Fibroblast of upper back skin (primary cell): ENCODE data around the gene NGFR.

ENCODE experiments used
- DNase-seq: peaks from one replicate; pipeline ENCODE4 v3.0.0-alpha.2; 2013

Gene NGFR, protein sequence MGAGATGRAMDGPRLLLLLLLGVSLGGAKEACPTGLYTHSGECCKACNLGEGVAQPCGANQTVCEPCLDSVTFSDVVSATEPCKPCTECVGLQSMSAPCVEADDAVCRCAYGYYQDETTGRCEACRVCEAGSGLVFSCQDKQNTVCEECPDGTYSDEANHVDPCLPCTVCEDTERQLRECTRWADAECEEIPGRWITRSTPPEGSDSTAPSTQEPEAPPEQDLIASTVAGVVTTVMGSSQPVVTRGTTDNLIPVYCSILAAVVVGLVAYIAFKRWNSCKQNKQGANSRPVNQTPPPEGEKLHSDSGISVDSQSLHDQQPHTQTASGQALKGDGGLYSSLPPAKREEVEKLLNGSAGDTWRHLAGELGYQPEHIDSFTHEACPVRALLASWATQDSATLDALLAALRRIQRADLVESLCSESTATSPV

DNA sequence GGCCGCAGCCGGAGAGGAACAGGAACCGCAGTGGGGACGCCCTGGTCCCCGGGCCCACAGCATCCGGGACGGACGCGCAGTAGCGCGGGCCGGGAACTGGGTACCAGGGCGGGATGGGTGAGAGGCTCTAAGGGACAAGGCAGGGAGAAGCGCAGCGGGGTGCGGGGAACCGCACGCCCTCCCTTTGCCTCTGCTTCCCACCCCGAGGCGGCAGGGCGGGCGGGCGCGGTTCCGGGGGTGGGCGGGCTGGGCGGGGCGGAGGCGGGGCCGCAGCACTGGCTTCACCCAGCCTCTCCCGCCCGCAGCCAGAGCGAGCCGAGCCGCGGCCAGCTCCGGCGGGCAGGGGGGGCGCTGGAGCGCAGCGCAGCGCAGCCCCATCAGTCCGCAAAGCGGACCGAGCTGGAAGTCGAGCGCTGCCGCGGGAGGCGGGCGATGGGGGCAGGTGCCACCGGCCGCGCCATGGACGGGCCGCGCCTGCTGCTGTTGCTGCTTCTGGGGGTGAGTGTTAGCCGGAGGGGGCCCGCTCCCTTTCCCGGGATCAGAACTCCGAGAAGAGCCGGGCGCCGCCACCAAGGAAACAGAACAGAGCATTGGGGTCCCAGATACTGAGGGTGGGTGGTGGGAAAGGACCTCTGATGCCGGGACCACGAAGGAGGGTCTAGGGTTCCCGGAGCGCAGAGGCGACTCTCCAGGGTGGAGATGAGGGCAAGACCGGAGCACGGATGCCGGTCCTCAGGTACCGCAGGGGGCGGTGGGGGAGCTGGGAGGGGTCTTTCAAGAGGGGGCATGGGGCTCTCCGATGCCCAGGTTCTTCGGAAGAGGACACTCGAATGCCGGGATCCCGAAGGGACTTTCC is at the start of gene NGFR:
Gene NGFR (plus strand): TSS at position 308 of the 856 bp plus-strand sequence. CDS start 125 bp downstream, at position 433.
- no peak for DNase-seq

DNA sequence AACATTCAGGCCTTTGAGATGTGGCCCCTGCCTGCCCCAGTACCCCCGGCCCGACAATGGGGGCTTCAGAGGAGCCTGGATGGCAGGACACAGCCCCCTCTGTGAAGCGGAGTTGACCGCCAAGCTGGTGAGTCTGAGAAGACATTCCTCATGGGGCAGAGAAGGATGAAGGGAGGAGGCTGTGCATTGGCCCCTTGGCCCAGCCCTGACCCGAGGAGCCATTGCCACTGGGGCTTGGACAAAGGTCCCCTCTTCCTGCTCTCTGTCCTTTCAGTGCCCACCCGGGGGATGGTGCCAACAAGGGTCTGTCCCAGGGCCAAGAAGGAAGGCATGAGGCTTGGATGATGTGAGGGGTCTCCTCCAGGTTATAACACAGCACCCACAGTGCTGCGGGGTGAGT is 49.5 kb upstream of the NGFR start:
- DNase-seq = no peak

DNA sequence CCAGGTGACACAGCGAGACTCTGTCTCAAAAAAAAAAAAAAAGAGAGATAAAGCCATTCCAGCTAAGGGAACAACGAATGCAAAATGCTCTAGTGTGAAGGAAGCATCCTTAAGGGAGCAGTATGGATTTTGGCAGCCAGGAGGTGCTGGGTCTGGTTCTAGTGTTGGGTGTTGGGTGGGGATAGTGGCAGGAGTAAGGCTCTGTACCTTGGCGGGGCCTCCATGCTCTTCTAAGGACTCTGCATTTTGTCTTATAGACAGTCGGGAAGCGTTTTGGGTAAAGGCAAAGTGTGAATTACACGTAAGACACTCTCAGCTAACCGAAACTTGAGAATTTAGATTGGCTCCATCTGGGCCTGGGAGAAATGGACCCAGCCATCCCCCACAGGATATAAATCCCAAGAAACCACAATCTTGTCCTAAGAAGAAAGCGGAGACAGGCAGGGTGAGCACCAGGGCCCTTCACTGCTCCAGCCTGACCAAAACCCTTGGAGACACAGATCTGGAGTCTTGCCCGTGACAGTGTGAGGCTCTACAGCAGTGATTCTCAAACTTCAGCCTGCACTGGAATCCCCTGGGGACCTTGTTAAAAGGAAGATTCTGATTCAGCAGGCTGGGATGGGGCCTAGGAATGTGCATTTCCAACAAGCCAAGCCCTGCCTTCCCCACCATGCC is 47.3 kb upstream of the NGFR start:
- peak; percentile 85 for DNase-seq

DNA sequence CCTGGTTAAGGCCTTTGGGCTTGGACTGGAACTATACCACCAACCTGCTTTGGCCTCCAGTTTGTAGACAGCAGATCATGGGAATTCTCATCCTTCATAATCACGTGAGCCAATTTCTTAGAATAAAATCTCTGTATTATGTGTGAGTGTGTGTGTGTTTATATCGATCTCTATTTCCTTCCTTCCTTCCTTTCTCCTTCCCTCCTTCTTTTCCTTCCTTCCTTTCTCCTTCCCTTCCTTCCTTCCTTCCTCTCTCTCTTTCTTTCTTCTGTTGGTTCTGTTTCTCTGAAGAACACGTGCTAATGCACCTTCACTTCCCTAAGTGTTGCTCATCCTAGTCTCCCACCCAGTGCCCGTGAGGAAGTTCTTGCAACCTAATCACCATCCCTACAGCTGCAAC is 44.9 kb upstream of the NGFR start:
- DNase-seq = no peak

DNA sequence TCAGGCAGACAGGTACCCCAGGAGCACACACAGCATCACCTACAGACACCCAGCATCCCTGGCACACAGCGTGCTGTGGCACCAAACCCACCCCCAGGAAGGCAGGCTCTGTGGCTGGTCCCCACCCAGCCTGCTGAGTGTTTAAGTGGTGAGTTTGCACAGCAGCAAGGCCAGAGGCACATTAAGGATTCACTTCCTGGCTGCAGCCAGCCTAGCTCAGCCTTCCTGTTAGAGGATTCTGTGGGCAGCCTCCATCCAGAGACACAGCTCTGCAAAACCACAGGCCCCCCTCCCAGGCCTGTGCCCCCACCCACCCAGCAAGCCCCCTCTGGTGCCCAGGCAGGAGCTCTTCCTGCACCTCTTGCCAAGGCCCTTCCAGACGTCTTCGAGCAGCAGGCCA is 44.4 kb upstream of the NGFR start:
- peak; percentile 58 for DNase-seq

DNA sequence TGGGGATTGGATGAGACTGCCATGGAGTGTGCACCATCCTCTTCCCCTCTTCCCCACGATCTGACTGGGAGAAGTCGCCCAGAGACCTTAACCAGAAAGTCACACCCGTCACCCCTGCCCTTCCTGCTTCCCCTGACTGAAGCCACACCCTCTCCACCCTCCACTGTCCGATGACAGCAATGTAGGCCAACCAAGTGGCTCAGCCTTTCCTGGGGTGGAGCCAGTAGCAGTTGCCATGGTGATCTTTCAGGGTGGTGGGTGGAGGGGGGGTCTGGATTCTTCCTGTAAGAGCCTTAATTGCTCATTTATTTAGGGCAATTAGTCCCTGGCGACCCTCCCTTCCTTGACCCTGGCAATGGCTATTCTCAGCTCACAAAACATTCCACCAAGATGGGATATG is 42.9 kb upstream of the NGFR start:
- DNase-seq = no peak

DNA sequence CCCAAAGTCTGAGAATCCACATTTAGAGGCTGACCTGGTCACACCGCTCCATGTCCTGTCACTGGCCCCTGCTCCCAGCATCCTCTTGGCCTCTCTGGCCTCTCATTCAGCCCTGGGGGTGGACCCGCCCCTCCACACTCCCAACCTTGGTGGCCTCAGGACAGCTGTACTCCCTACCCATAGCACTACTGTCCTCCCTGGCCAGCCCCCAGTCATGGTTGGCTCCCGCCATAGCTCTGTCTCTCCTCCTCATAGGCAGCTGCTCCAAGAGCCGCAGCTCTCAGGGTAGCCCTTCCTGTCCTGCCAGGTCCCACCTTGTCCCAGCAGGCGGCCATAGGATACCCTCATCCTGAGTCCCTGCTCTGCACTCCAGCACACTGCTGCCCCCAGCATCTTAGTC is 42.4 kb upstream of the NGFR start:
- no peak for DNase-seq

DNA sequence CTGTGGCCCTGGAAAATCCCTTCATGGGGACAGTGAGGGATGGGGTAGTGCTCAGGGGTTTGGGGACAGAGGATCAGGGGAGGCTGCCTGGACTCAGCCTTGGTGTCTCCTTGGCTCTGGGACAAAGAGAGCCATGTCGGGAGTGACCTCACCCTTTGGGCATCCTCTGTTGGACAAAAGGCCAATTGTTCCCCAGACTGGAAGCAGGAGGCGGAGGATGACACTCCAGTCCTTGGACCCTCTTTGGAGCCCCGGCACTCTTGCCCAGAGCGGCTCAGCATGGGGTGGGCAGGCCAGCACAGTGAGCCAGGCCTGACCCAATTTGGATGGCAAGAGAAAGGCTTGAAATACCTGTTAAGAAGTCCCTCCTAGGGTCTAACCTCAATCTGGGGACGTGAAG is 41.0 kb upstream of the NGFR start:
- no peak for DNase-seq

DNA sequence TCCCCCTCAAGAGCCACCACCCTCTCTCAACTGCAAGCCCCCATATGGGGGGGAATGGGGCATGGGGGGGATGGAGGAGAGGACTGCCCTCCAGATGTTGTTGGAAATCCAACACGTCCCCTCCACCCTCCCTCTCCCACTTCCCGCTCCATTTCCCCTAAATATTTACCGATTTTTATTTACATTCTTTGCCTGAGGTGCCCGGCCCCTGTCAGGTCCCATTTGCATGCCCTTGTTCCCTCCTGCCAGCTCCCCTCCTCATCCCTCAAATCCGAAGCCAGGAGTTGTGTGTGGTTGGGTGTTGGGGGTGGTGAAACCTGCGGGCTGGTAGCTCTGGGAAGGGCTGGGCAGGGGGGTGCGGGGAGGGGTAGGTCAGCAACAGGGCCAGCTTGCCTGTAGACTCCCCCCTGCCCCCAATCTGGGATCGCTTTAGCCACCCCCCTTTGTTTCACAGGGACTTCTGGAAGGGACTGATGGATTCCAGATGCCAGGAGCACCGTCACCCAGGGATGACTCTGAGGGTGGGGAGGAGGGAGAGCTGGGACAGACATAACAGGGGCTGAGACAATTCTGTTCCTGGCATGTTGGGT is 39.7 kb upstream of the NGFR start:
- DNase-seq = peak; percentile 58

DNA sequence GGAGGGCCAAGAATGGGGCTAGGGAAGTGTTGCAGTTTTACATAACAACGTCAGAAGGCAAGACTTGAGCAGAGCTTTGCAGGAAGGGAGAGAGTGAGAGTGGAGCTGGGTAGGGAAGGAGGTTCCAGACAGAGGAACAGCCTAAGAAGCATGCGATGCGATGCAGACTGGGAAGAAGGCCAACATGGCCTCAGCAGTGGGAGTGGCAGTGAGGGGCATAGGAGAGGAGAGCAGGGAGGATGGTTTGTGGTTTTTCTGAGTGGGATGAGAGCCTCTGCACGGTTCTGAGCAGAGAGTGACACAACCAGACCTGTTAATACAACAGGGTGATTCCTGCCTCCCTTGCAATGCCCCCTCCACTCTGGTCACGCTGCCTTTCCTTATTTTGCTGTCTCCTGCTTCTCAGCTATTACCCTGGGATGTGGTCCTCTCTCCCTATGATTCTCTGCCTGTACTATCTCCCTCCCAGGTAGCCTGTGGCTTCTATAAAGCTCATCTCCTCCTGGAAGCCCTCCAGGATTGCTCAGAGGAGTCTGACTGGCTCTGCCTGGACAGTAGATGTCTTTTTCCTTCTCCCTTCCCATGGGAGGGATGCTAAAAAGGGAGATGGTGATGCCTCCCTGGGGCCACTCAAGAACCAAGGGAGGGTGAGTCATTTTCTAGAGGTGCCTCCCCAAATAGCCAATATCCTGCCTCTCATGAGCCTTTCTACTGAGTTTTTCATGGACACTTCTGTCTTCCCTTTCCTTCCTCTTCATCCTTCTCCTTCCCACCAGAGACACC is 38.7 kb upstream of the NGFR start:
- peak; percentile 96 for DNase-seq

DNA sequence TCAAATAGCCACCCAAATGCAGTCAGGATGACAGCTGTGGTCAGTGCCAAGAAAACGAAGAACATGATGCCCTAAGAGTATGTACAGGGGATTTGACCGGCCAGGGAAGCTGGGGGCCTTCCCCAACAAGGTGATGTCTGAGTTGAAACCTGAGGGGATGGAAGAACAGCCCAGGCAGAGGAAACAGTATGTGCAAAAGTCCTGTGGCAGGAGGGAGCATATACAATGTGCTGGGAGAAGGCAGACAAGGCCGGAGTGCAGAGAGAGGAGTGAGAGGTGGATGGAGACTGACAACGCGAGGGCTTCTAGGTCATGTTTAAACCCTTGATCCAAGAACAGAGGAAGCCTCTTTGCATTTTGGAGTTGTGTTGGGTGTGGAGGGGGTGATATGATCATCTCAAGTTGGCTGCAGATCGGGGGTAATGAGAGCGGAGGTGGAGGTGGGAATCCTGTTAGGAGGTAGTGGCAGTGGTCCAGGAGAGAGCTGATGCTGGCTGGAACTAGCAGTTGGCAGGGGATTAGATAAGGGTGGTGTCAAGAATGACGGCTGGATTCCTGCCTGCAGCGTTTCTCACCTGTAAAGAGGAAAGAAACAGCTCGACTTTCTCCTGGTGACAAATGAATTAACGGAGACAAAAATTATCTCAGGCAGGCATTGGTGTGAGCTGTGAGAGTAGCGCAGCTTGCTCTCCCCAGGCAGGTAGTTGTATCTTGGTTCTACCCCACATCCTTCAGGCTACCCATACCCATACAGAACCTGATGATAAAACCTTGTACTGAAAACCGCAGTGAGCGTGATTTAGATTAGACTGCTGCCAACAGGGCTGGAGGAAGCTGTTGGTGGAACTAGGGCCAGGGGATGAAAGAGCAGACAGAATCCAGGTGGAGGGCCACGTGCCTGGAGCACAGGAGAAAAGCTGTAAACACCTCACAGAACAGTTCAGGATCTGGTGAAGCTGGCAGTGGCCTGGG is 37.2 kb upstream of the NGFR start:
- no peak for DNase-seq

DNA sequence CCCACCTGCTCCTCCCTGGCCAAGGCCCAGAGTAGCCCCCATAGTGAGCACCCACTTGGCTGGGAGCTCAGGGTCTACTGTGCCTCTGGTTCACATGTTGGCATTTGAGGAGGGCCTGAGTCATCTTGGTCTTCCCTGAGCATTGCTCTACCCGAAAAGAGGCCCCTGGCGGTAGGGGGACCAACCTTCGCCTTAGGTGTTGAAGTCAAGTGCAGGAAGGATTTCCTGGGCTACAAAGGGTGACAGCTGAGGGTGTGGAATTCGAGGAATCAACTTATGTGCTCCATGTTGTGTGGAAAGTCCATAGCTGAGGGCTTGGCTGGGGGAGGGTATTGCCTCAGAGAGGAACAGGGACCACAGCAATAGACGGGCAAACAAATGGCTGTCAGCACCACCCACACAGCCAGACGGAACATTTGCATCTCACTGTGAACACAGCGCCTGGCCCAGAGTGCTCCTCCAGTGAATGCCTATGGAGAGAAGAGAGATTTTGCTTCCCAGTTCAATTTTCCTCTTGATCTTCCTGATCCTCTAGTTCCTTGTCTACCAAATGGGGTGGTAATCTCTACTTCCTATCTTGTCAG is 35.6 kb upstream of the NGFR start:
- no peak for DNase-seq

DNA sequence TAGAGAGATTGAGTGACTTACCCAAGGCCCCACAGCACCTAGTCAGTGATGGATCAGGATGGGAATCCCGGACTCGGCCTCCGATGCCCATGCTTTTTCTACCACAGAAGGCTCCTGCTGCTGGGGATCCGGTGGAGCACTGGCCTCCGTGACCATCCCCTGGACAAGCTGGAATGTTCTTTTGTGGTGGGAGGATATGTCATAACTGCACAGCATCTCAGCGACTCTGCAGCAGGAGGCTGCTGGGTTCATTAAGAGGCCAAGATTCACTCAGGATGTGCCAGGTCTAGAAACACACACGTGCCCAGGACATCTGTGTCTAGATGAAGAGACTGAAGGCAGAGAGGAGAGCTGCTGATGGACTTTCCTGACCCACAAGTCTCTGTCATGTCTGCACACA is 34.7 kb upstream of the NGFR start:
- DNase-seq = no peak

DNA sequence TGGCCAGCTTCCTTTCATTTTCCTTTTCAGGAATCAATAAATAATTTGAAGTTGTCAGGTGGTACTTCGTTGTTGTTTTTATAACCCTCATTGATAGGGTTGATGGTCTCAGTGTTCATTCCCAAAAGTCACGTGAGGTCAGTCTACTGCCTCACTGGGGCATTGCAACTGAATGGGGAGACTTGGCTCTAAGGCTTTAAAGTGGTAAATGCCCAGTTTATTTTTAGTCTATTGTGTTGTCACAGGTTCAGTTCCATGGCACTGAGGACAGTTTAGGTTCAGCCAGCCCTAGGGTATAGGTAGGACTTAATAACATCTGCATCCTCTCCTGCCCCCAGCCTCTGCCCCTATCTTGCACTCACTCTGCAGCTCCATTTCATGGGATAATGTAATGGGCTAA is 33.5 kb upstream of the NGFR start:
- no peak for DNase-seq

DNA sequence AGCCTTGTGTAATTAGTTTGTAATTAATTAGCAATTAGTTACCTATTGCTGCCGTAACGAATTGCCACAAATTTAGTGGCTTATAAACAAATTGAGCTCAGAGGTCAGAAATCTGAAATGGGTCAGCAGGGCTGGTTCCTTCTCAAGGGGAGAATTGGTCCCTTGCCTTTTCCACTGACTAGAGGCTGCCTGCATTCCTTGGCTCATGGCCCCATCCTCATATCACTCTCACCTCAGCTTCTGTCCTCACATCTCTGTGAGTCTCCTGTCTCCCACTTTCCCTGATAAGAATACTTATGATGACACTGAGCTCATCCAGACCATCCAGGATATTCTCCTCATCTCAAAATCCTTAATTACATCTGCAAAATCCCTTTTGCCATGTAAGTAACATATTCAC is 31.0 kb upstream of the NGFR start:
- DNase-seq = no peak

DNA sequence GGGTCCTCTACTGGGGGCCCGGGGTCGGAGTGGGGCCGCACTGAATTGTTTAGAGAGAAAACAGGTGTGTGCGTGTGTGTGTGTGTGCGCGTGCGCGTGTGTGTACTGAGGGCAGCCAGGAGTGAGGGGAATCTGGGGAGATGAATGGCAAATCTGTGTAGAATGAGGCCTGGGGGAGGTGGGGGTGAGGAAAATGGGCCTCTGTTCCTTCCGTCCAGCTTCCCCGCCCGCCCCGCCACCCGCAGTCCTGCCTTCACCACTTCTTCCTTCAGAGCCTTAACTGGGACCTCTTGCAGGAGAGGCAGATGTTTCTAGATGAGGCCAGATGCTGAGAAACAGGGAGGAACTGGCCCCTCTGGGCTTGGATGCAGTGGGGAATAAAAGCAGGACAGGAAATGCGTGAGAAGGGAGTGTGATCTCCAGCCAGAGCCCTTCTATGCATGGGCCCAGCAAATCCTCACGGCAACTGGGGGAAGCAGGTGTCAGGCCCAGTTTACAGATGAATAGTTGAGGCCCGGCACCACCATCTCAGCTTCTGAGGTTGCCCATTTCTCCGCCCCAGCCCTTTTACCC is 29.7 kb upstream of the NGFR start:
- DNase-seq = no peak

DNA sequence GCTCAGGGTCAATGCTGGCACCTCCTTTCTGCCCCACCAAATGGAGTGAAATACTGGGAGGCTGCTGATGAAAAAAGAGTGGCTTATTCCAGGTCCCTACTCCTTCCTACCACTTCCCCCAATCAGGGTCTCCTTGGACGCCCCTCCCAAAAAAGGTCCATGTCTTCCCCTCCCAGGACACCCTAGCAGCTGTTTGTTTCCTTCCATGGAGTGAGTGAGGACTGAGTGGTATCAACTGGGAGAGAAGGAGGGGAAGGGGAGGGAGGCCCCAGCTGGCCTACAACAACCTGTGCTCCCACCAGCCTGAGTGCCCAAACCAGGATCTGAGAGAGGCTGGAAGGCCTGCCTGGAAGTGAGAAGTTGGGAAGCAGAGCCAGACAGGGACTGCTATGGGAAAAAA is 28.7 kb upstream of the NGFR start:
- no peak for DNase-seq

DNA sequence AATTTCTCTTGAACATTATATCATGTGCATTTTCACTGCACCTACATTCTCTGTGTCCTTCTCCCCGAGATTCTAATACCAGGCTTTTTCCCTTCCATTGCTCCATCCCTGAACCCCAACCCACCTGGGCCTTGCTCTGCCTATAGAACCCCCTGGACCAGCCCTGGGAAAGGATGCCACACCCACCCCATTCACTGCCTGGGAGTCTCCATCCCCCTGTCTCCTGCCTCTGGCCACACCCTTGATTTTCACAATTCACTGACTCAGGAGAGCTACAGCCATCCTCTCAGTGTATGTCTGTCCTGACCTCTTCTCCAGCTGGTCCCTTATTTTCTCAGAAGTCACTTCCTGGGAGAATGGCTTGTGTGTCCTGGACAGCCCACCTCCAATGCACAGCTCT is 27.9 kb upstream of the NGFR start:
- no peak for DNase-seq

DNA sequence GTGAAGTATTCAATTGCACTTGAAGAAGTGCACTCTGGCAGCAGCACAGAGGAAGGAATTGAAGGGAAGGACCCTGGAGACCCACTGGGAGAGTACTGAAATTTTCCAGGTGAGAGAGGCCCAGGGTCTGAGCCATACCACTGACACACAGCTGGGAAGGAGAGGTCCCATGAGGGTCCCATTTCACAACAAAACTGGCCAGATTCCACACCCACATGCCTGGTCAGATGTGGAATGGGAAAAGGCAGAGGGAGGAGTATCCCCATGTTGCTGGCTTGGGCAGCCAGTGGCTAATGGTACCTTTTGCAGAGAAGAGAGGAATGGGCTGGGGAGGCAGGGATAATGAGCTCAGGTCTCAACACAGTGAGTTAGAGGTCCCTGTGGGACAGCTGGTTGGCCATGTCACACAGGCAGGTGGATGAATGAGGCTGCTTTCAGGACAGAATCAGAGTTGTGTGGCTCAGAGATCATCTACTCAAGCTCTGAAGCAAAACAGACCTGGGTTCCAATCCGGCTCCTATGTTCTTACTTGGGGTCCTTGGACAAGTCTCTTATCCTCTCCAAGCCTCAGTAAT is 26.2 kb upstream of the NGFR start:
- DNase-seq = peak; percentile 53
